CD4-positive, alpha-beta T cell treated with Interleukin-15 for 4 hours (primary cell): ENCODE data around the gene KCNIP1.

Experiments
- DNase-seq: peaks from one replicate; pipeline ENCODE4 v3.0.0-alpha.2; 2020; ENCODE audit warnings: low spot score

The KCNIP1 gene

GRCh38 chr5:170565072-170565471 lies 61.3 kb downstream of the KCNIP1 start:
- DNase-seq = no peak

DNA sequence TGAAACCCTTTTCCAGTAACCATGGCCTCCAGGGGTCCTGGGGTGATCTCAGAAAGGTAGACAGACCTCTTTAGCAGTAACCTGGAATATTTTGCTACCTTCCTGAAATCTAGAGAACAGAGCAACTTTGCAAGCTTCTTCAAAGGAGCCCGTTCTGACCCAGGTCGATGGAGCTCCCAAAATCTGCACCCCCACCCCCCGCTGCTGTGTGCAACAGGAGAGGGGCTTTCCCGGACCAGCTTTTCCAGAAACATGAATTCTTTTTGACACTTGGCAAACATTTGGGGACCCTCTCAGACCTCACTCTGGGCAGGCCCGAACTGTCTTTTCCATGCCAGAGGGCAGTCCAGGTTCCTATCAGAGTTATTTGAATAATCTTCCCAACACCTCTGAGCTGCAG lies 65.3 kb downstream of the KCNIP1 start:
- no peak for DNase-seq

- DNase-seq = no peak
These were observed 66.7 kb downstream of the KCNIP1 start for GRCh38 chr5:170570476-170570875.

- no peak for DNase-seq
These were observed 67.5 kb downstream of the KCNIP1 start for GRCh38 chr5:170571281-170571731.

DNA sequence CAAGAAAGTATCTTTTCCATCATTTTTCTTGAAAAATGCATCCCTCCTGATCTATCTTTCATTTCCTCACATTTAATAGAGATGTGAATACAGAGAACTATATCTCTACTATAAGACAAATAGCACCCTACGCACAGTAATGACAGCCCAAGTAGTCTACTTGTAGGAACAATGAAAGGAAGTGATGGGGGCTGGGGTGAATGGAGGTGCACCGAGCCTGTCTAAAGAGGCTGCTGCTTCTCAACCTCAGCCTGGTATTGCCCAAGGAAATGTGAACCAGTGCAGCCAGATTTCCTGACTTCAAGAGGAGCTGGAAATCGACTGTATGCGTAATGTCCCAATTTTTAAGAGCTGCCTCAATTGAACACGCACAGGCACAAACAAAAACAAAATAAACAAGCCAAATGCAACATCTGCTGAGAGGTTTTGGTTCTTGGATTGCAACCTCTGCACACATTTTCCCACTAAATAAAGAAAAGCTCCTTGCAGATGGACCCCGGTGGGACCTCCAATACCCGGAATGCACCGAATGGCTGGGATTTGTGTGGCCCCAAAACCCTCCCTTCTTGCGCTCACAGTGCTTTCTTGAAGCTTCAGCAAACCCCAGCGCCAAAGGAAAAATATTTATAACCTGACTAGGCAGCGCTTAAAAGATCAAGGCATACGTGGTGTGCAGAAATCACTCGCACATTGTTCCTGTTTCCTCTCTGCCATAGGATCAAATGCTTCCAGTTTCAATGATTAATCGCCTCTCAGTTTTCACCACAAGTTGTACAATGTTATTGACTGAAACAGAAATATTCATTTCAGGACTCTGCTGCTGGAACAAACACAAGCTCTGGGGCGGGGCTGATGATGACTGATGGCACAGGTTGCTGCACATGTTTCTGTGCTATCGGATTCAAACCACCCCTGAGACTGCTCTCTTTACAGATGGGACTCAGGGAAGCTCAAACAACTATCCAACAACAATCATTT lies 68.3 kb downstream of the KCNIP1 start:
- DNase-seq = no peak

DNA sequence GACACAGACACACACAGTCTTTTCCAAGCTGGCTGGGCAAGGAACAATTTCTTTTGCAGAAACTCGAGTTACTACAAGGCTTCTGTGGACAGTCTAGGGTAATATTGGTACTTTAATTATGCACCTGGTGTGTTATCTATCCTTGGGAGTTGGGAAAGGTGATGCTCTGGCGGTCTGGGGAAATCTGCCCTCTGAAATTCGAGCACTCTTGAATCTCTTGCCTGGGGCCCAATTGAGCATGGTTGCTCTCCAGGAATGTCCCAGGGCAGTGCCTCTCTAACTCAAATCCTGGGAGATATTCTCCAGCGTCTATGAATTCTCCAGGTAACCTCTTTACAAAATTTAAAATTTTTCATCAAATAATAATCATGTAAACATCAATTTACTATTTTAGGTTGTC lies 69.3 kb downstream of the KCNIP1 start:
- no peak for DNase-seq

DNA sequence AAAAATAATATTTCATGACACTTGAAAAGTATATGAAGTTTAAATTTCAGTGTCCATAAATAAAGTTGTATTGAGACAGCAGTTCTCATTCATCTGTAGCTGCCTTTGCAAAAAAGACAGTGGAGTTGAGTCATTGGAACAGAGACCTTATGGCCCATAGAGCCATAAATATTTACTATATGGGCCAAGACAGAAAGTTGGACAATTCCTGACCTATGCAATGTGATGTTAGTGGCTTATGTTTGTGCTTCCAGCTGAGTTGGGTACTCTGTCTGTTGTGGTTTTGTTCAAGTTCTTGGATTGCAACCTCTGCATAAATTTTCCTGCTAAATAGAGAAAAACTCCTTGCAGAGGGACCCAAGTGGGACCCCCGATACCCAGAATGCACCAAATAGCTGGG lies 69.8 kb downstream of the KCNIP1 start:
- DNase-seq = no peak

- no peak for DNase-seq
These were observed 73.0 kb downstream of the KCNIP1 start for GRCh38 chr5:170576602-170577535.

GRCh38 chr5:170579601-170580000 lies 75.8 kb downstream of the KCNIP1 start:
- DNase-seq = no peak

DNA sequence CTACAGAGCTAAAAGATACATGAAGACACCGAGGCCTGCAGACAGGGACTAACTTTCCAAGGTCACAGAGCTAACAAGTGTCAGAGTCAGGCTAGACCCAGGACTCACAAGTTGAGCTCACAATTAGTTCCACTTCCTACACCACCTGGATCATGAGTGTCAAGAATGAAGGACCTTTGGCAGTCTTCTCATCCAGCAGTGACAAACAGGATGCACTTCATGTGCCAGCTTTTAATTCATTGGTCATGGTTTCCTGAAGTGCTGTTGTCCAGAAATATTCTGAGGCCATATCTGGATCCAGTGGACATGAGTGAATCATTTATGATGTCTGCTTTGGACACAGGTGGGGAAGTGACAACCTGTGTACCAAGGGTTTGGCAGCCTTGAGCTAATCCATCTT lies 77.4 kb downstream of the KCNIP1 start:
- DNase-seq = no peak

- no peak for DNase-seq
These were observed 79.0 kb downstream of the KCNIP1 start for GRCh38 chr5:170582644-170583330.

GRCh38 chr5:170584003-170584402 lies 80.2 kb downstream of the KCNIP1 start:
- no peak for DNase-seq

DNA sequence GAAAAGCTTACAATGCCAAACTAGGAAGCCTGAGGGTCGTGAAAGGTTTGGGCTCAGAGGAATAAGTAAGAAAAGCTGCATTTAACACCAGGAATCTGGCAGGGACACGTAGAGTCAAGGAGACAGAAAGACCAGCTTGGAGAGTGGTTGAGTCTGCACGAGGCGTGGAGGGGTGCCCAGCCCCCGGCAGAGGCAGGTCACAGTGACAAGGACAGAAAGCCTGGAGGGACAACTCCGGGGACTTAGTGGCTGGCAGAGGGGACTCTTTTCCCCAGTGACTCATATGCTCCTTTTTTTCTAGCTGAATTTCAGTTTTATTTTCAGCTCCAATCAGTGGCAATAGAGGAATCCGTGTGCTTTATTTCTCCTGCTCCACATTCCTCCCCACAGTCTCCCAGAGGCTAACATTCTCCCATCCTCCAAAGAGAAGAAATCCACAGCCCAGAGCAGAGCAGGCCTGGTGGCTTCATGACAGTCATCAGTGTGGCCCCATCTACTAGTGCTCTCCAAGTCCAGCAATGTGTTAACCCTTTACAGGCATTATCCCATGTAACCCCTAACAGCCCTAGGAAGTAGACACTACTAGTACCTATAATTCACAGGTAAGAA lies 80.7 kb downstream of the KCNIP1 start:
- DNase-seq = no peak

DNA sequence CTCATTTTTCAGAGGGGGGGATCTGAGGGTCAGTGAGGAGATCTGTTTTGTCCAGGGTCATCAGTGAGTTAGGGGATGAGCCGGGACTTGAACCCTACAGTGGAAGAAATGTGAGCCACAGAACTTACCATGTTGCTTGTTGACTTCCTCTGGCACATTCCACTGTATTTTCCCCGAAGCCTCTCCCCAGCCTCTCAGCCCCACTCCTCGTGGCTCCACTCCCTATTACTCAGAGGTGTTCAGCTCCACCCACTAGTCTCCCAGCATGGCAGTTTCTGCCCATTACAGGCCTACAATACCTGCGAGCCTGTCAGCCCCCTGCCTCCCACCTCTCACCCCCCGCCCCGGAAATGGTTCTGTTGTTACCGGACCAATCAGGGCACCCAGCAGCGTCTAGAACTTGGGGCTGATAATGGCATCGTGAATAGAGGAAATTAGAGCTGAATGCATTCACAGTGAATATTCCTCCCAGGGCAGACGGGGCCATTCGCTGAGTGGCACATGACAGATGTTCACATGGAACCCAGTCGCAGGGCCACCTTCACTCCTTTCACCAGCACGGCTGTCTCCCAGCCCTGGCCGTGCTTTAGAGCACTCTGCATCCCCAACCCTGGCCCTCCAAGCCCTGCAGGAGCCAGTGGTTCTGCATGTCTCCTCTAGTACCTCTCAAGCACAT lies 81.6 kb downstream of the KCNIP1 start:
- DNase-seq = no peak

DNA sequence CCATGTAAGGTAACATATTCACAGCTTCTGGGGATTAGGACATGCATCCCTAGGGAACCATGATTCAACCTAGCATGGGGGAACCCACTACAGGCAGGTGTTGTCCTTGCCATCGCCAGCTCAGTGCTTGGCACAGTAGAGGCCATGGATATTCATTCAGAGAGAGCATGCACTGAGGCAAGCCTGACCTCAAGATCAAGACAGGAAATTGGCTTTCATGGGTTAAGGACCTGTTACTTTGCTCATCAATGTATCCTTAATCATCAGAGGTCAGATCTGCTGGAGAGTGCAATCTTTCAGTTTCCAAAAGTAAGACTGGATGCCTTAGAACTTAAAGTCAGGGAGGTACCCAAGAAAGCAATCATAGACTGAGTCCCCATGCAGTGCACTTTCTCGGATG lies 84.0 kb downstream of the KCNIP1 start:
- DNase-seq = no peak

DNA sequence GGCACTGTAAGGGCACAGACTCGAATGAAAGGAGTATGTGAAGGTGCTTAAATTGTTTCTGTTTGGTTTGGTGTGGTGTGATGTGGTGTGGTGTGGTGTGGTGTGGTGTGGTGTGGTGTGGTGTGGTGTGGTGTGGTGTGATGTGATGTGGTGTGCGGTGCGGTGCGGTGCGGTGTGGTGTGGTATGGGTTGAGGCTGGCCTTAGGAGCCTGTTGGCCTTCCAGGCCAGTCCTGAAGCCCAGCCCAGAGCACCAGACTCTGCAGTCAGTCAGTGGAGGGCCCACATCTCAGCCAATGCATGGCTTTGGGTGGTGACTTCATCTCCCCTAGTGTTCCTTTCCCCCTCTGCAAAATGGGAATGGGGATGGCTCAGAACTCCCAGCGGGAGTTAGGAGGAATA lies 85.8 kb downstream of the KCNIP1 start:
- no peak for DNase-seq

DNA sequence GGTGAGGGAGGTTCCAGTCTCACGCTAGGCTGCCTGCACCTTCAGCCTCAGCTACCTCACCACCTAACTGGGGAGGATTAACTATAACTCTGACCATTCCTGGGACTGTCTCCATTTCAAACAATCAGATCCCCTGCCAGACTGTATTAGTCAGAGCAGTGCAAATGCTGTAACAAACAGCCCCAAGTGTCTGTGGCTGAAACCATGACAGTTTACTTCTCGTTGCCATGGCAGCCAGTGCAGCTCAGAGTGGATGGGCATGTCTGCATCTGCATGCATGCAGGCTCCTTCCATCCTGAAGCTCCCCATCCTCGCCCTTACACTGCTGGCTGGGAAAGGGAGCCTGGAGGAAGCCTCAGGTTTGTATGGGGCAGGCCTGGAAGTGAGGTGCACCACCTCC lies 86.7 kb downstream of the KCNIP1 start:
- DNase-seq = no peak

DNA sequence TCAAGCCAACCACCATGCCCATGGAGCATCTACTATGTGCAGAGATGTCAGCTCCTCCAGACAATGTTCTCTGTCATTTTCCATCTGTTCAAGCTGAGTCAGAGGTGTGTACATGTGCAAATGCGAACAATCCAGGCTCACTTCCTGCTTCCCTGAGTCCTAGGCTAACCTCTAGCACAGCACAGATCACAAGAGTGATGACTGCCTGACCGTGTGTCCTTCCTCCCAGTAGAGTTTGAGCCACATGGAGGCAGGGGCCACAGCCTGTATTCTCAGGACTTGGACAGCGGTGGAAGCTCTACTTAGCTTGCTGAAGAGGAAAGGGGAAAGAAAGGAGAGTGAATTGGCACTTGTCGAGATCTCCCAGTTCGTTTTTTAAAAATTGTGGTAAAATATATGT lies 87.2 kb downstream of the KCNIP1 start:
- DNase-seq = no peak

DNA sequence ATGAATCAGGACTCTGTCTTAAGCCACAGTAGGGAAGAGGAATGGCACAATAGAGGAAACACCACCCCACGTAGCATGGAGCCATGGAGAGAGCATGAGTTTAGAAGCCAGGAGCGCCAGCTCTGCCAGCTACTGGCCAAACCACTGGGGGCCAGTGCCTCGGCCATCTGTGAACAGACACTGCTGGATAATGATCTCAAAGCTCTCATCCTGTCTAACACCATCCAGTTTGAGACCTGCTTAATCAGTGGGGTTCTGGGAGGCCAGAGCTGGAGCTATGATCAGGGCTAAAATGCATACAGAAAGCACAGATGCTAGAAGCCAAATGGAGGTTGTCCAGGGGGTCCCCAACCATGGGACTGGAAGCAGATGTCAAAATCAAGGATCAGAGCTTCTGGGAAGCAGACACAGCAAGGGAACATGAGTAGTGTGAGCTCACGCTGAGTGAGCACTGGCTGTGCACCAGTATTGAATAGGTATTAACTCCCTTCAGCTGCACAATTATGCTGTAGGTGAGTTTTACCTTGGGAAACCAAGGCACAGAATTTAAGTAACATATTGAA lies 92.7 kb downstream of the KCNIP1 start:
- DNase-seq = no peak

DNA sequence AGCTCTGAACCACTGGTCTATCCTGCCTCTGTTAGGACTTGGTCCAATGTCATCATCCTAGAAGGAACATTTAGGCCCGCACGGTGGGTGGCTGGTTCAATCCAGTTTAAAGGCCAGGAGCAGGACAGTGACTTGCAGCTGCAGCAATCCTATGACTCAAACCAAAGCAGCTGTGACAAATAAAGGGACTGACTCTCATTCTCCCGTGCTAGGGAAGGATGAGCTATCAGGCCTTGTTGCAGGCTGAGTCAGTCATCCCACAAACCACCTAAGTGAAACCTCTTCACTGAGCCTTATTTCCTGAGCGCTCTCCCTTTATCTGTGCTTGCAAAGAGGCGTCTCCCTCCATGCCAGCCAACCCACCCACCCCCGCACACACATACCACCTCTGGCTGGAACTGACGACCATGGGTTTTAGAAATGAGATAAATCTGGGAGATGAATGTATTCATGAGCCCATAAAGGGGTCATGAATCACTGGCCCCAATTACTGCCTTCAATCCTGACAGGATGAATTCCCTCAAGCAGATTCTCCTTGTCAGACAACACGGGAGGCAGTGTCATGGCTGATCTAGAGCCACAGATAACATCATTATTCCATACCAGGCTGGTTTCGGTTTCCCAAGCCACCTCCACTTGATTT lies 93.4 kb downstream of the KCNIP1 start:
- no peak for DNase-seq
